Lower lobe of right lung (tissue), 2 donors: ENCODE results near the gene RASA1. TPM values are rescaled to one million over a fixed set of nuclear protein-coding genes. Genes with fewer than 3 reads are reported as not detected.

Experiments
- ATAC-seq, 2 donors: fragments of 200-7000 bp; cut with Tn5 transposase; one replicate each; pipeline ENCODE4 v1.9.1; 2020 to 2022; ENCODE audit warnings: mild to moderate bottlenecking in 2 of 2, moderate library complexity in 2 of 2
- DNase-seq: peaks from one replicate; pipeline ENCODE4 v3.0.0-alpha.2; 2020
- H3K27ac ChIP-seq: fragments of 200-600 bp; one replicate; pipeline ENCODE4 v1.8.0; 2022
- H3K27me3 ChIP-seq: fragments of 200-600 bp; one replicate; pipeline ENCODE4 v1.8.0; 2022; ENCODE audit warnings: low read depth
- H3K36me3 ChIP-seq: fragments of 200-600 bp; one replicate; pipeline ENCODE4 v1.8.0; 2022; ENCODE audit warnings: mild to moderate bottlenecking
- H3K4me1 ChIP-seq: fragments of 200-600 bp; one replicate; pipeline ENCODE4 v1.8.0; 2022
- H3K4me3 ChIP-seq: fragments of 200-600 bp; one replicate; pipeline ENCODE4 v1.8.0; 2022; ENCODE audit warnings: mild to moderate bottlenecking
- H3K9me3 ChIP-seq: fragments of 200-600 bp; one replicate; pipeline ENCODE4 v1.8.0; 2022
- CTCF ChIP-seq: fragments of 200-600 bp; IDR thresholded peaks from one replicate; pipeline ENCODE4 v1.8.0; 2022; ENCODE audit warnings: antibody characterized with exemption, mild to moderate bottlenecking
- intact Hi-C: fragments of 100-400 bp; cut with DNase I; formaldehyde crosslinking; loops from one replicate; pipeline ENCODE4 v1.11.0; 2022
- total RNA-seq: library from RNA; stranded (reverse); fragmentation: NEBNext Ultra II Directional; extraction: Animal tissue kit (Norgen Biotek cat#: 25700); gene quantifications from one replicate; pipeline ENCODE4 v1.2.1, GENCODE V29; 2021
- donor health status: DM: no; HTN: yes; CAD: no; lungs with severe emphysema.

RASA1 gene
- total RNA-seq, 1 donor from 2014 or later = 32.6 TPM

- intact Hi-C loops = no loop called here
- no peaks in the 10 kb centered on the region for H3K4me1 ChIP-seq
- no peaks in the 10 kb centered on the region for H3K36me3 ChIP-seq
- no peaks in the 10 kb centered on the region for H3K27me3 ChIP-seq
- DNase-seq (no peak), ATAC-seq (no peak)
- no peaks in the 10 kb centered on the region for H3K9me3 ChIP-seq
- H3K4me3 ChIP-seq = no peak overlapping the region
- TF ChIP-seq CTCF = no peak
- H3K27ac ChIP-seq = no peak overlapping the region
Observed at GRCh38 chr5:87433945-87434344, 166.3 kb downstream of the RASA1 start.

- Histone ChIP-seq H3K36me3 (no peaks in the 10 kb centered on the region), H3K4me1 (no peaks in the 10 kb centered on the region), H3K9me3 (no peaks in the 10 kb centered on the region), H3K27ac (no peak overlapping the region), H3K4me3 (no peak overlapping the region), H3K27me3 (no peaks in the 10 kb centered on the region)
- no peak for DNase-seq
- no peak for TF ChIP-seq CTCF
- intact Hi-C loops = no loop called here
- ATAC-seq = no peak
Observed at GRCh38 chr5:87434461-87434860, 166.8 kb downstream of the RASA1 start.

- no peak overlapping the region for H3K27ac ChIP-seq
- no peak for TF ChIP-seq CTCF
- no peaks in the 10 kb centered on the region for H3K9me3 ChIP-seq
- ATAC-seq = no peak
- H3K36me3 ChIP-seq = no peaks in the 10 kb centered on the region
- no peaks in the 10 kb centered on the region for H3K4me1 ChIP-seq
- no peak overlapping the region for H3K4me3 ChIP-seq
- intact Hi-C loops = no loop called here
- DNase-seq = no peak
- H3K27me3 ChIP-seq = no peaks in the 10 kb centered on the region
Observed at GRCh38 chr5:87435144-87435694, 167.5 kb downstream of the RASA1 start.

- H3K27me3 ChIP-seq = no peaks in the 10 kb centered on the region
- H3K9me3 ChIP-seq = no peaks in the 10 kb centered on the region
- H3K27ac ChIP-seq = no peak overlapping the region
- H3K4me3 ChIP-seq = no peak overlapping the region
- ATAC-seq = no peak
- intact Hi-C loops = no loop called here
- DNase-seq = no peak
- no peaks in the 10 kb centered on the region for H3K4me1 ChIP-seq
- no peaks in the 10 kb centered on the region for H3K36me3 ChIP-seq
- no peak for TF ChIP-seq CTCF
Observed at GRCh38 chr5:87437724-87438123, 170.0 kb downstream of the RASA1 start.

- Histone ChIP-seq H3K27ac (no peak overlapping the region), H3K36me3 (no peaks in the 10 kb centered on the region), H3K27me3 (no peaks in the 10 kb centered on the region), H3K4me1 (no peaks in the 10 kb centered on the region), H3K4me3 (no peak overlapping the region), H3K9me3 (no peaks in the 10 kb centered on the region)
- no peak for ATAC-seq
- intact Hi-C loops = no loop called here
- no peak for TF ChIP-seq CTCF
- no peak for DNase-seq
Observed at GRCh38 chr5:87438231-87438630, 170.5 kb downstream of the RASA1 start.

Other genes starting within 250 kb of the RASA1 start
- gene CCNH, start 145.0 kb downstream of the RASA1 start, total RNA-seq = 53.7 TPM